Stimulated activated naive CD4-positive, alpha-beta T cell treated with Interleukin-2 at 50 U/mL for 16 hours (primary cell): ENCODE data around the gene DOC2B.
"Not testable (repeated sequence)": the region's sequence is repeated elsewhere in the genome, so short reads cannot be mapped to it uniquely, and the experiment has no call there.

Experiments
- DNase-seq: peaks from one replicate; lab custom pipeline; 2025; lab: John Stamatoyannopoulos, UW

The DOC2B gene

DNA sequence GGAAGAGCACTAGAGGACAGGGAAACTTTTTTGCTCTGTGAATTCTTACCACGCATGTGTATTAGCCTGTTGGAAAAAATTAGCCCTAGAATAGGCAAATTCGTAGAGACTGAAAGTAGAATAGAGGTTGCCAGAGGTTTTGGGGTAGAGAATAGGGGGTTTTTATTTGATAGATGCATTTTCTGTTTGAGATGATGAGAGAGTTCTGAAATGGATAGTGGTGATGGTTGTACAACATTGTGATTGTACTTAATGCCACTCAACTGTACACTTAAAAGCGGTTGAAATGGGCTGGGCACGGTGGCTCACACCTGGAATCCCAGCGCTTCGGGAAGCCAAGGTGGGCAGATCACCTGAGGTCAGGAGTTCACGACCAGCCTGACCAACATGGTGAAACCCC, 8.0 kb upstream of the DOC2B start:
- no peak for DNase-seq

DNA sequence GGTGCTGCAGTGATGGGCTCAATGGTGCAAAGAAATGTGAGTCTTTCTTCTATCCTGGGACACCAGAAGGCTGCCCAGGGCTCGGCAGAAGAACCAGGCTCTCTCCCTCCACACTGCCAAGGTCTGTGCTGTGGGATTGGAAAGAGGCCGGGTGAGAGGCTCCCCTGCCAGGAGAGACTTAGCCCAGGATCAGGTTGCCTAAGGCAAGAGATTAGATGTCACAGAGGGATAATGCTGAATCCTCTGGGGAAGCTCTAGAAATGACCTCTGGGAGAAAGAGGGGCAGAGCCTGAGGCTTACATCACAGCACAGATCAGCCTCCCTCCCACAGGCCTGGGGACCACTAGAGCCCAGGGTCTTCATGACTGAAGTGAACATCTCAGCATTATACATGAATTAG, 5.7 kb upstream of the DOC2B start:
- no peak for DNase-seq

DNA sequence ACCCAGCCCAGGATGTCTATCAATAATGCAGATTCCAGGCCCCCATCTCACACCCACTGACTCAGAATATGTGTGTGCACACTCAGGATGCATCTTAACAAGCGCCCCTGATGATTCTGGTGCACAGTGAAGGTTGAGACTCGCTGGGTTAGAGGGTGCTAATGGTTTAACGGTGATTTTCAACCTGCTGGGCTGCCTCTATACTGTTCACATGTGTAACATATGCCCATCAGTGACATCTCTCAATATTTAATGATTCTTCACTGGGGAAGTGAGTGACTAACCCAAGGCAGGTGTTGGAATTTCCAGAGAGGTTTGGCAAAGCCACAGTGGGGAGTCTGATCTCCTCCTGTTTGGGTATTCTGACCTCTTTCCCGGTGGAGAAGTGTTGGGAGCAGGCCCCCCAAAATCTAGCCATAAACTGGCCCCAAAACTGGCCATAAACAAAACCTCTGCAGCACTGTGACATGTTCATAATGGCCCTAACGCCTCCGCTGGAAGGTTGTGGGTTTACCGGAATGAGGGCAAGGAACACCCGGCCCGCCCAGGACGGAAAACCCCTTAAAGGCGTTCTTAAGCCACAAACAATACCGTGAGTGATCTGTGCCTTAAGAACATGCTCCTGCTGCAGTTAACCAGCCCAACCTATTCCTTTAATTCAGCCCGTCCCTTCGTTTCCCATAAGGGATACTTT, 4.1 kb upstream of the DOC2B start:
- DNase-seq = peak; percentile 60

DNA sequence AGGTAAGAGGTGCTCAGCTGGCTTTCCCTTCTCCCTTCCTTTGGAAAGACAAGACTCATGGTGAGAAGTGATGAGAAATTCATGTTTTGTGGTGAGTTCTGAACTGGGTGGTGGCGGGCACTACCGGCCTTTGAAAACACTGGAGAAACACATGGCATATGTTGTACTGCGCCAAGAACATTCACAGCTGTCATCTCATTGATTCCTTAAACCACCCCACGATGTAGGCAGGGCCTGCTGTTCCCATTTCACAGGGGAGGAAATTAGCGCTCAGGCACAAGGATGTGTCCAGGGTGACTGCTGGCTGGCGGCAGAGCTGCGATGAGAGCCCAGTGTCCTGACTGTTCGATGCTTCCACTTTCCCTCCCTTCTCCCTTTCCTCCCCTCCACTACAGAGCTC, 1.6 kb upstream of the DOC2B start:
- DNase-seq = no peak

DNA sequence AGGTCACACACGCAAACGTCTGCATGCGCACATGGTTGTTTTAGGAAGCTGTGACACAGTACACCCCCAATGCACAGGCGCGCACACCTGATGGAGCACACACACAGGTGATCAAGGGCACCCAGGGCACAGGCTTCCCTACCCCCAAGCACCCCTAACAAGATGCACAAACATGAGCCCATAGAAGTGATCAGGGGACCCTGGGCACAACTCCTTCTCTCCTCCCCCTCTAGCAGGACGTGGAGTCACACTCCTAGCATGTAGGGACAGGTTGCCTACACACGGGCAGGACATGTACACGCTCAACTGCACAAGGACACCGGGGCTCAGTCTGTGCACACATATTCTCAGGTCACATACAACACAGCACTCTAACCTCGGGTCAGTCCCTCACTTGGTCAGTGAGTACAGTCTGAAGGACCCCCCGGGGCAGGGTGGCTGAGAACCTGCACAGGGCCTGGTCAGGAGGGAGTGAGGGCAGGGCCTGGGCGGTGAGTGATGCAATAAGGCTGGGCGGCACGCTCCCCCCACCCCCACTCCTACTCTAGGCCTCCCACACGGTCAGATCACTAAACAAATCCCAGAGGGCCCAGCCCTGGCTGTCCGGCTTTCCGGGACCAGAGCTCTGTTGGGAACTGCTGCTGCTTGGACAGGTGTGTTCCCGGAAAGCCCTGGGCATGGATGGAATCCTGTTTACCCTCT, 751 bp upstream of the DOC2B start:
- no peak for DNase-seq

DNA sequence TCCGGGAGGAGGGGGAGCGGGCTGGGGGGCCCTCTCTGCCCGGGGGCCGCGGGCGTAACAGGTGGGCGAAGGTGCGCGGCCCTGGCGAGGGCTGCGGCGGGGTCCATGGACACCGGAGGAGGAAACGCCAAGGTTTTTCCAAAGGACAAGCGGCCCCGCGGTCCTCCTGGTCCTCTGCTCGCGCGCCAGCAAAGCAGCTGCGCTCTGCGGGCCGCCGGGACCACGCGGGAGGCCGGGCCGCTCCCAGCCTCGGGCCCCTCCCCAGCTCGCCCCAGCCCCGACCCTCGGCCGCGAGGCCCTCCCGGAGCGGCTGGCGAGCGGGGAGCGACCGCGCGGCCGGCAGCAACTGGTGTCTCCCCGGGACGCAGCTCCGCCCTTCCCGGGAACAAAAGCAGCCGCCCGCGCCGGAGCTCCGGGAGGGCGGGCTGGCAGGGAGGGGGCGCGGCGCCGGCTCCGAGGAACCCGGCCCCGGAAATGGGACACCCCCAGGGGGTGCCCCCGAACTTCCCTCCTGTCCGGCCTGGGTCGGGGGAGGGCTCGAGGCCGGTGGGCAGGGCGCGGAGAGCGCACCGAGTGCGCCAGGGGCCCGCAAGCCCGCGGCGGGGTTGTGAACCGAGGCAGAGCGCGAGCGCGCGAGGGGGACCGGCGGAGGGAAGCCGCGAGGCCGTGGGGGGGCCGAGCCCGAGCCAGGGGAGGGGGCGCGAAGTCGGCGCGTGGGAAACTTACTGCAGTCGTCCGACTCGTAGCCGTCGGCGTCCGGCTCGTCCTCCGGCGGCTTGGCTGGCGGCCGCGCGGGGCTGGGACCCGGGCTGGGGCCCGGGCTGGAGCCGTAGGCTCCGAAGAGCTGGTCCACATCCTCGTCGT, 837 bp downstream of the DOC2B start:
- DNase-seq = no peak

DNA sequence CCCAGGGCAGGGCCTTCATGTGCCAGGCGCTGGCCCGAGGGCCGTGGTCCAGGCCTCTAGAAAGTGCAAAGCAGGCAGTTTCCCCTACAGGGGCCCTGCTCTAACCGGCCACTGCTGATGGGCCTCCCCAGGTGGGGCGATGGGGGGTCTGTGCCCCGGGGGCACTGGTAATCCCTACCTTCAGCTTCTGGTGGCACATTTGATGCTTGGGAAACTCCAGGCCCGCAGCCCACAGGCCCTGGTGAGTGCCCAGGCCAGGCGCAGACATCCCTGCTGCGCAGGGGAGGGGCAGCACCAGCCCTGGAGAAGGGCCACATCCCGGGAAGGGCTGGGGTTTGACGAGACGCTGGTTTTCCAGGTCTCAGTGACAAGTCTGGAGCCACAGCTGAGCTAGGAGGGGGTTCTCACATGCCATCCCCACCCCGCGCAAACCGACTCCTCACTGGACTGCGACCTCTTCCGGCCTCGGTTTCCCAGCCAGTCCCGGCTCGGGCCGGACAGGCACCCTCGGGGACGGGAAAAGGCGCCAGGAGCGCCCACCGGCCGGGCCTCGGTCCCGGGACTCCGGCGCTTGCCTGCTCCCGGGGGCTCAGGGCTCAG, 1.6 kb downstream of the DOC2B start:
- DNase-seq = no peak

DNA sequence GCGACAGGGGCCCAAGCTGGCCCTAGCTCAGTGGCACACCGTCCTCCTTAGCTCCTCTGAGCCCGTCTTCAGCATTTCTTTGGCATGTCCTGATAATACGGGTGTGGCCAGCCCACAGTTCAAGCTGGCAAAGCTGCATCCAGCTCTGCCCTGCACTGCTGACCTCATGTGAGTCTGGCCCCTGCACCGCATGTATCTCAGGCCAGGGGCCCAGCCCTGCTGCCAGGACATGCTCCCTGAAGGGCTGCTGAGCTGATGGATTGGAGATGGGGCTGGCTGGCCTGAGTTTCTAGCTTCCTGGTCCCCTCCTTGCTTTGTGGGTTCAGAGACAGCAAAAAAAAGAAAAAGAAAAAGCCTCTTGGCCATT, 2.4 kb downstream of the DOC2B start:
- DNase-seq = no peak

DNA sequence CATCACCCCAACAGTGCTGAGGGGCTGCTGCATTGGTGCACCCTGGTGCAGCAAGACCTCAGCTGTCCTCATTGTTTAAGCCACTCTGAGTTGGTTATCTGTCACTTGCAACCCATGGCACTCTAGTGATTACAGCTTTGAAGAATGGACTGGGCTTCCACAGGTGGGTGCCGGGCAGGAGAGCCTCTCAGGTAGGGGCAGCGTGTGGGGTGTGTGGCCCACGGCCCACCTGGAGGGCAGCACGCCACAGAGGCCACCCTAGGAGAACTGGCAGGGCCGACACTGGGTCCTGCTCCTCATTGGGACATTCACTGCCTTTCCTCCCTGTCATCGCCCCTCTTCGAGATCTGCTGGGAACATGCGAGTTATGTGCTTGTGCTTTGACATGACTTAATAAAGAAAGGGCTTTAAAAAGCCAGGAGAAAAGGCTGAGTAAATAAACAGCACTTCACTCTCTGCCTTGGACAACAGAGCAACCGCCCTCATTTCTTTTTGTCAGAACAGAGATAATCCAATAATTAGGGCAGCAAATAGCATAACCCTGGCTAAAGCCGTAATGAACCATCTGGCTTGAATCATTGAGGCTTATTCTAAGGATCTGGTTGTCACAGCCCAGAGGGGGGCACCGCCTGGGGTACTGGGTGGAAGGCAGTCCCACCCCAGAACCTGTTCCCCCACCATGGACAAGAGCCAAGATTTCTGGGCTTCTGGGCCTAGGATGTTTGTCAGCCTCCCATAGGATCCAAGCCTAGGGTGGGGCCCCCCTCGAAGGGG, 3.0 kb downstream of the DOC2B start:
- no peak for DNase-seq

DNA sequence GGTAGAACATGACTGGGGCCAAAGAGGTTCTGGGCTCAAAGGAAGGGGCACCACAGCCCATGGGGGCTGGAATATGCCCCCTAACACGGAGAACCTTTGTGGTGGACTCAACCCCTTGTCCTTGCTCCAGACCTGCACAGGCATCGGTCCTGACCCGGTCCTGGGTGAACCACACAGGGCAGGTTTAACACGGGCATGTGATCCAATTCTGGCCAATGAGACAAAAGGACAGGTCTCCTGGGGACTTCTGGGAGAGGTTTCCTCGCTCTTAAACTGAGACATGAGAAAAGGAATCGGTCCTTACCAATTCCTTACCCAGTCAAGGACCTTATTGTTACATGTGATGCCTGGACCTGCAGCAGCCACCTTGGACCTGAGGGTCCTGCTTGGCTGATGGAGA, 3.7 kb downstream of the DOC2B start:
- DNase-seq = no peak

DNA sequence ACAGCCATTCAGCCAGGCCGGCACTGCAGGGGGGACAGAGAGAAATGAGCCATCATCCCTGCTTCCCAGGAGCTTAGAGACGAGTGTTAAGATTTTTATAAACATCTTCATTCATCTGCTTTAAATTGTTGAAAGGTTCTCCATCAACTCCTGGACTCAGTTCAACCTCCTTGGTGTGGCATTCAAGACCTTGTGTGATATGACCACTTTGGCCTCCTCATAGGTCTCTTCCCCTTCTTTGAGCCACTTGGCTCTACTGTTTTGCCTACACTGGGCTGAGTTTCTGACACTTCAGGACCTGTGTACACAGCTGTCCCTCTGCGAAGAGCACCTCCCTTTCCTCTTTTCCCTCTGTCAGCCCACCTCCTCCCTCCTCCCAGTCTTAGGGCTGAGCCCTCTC, 4.3 kb downstream of the DOC2B start:
- DNase-seq = no peak

DNA sequence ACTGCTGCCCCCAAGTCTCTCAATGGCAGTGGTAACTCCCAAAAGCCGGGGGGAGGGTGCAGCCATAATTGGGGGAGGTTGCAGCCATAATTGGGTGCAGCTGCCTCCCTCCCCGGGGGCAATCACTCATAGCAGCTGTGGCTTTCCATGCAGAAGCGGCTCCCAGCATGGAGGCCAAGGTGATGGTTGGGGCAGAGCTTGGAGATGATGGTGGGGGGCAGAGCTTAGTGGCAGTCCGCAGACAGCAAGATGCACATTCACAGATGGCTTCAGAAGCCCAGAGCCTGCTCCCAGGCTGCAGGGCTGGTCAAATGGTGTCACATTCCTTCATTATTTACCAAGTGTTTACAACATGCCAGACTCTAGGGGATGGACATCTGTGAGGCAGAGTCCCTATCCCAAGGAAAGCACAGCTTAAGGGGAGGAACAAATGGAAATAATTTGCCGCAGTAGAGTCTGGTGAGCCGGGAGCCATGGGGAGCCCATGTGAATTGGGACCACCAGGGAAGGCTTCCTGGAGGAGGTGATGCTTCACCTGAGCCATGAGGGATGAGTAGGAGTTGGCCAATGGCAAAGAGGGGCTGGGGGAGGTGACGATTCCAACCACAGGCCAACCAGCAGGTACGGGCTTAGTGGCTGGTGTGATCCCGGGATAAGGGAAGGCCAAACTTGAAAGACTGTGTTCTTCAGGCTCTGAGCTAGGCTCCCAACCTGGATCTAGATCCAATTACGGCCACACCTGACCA, 8.1 kb downstream of the DOC2B start:
- DNase-seq = no peak

DNA sequence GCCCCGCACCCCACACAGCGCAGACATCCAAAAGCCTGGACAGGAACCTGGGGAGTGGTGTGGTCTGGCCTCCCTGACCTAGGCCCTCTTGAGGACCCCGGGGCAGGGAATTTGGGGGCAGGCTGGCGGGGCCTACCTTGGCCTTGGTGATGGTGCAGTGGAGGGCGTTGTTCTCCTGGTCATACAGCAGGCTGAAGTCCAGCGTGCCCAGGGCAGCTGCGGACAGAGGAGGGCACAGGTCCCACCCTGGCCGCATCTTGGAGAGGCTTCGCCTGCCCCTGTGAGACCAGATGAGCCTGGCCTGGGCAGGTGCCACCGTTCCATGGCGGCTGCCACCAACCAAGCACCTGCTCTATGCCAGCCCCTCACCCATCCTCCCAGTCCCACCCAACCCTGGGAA, 9.0 kb downstream of the DOC2B start:
- no peak for DNase-seq

DNA sequence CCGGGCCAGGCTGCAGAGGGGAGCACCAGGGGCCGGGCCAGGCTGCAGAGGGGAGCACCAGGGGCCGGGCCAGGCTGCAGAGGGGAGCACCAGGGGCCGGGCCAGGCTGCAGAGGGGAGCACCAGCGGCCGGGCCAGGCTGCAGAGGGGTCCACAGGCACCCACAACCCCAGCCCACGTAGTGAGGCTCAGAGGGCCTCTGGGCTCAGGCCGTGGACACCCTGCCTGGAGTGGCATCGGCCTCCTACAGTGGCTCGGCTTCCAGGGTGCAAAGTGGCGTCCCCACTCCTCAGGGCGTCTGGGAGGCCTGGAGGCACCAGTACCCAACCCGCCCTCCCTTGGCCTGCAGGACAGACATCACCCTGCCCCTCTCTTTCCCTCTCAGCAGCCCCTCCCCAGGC, 9.6 kb downstream of the DOC2B start:
- DNase-seq = no peak

DNA sequence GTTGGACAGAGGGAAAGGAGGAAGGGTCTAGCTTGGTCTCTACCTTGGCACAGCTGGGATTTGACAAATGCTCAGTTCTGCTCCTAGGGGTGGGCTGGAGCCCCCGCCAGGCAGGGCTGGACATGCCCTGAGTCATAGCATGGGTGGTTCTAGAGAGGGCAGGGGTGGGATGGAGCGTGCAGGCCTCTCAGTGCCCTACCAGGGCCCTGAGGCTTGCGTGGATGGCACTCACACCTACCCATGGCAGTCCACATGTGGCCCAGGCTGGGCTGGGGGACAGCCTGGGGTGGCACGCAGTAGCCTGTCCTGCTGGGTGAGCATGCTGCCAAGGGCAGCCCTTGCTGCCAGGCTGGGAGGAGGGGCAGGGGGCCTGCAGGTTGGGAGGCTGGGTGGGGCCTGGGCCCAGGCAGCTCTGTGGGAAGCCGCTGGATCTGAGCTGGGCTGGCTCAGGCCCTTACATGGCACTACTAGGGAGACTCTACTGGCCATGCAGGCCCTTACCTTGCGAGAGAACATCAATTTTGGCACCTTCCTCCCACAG, 11.2 kb downstream of the DOC2B start:
- no peak for DNase-seq

DNA sequence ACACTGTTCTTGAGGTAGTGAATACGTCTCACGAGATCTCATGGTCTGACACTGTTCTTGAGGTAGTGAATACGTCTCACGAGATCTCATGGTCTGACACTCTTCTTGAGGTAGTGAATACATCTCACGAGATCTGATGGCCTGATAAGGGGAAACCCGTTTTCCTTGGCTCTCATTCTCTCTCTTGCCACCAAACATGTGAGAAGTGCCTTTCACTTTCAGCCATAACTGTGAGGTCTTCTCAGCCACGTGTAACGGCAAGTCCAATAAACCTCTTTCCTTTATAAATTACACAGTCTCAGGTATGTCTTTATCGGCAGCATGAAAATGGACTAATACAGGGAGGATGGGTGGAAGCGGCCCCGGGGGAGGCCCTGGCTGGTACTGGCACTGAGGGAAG, 12.8 kb downstream of the DOC2B start:
- not testable (repeated sequence) for DNase-seq

DNA sequence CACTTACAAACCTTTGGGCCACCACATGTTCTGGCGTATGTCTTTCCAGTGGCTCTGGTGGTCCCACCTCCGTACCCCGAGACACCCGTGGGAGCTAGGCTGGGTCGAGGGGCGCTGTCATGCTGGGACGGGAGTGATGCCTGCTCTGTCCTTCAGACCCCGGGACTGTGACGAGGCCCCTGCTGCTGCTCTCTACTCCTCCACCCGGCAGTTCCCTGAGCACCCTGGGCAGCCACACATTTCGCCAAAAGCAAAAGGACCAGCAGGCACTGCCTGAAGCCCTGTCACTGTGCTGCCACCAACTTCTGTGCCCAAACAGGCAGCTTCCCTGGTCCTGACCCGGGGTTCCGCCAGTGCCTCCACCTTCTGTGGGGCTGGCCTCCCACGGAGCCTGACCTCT, 15.5 kb downstream of the DOC2B start:
- no peak for DNase-seq

DNA sequence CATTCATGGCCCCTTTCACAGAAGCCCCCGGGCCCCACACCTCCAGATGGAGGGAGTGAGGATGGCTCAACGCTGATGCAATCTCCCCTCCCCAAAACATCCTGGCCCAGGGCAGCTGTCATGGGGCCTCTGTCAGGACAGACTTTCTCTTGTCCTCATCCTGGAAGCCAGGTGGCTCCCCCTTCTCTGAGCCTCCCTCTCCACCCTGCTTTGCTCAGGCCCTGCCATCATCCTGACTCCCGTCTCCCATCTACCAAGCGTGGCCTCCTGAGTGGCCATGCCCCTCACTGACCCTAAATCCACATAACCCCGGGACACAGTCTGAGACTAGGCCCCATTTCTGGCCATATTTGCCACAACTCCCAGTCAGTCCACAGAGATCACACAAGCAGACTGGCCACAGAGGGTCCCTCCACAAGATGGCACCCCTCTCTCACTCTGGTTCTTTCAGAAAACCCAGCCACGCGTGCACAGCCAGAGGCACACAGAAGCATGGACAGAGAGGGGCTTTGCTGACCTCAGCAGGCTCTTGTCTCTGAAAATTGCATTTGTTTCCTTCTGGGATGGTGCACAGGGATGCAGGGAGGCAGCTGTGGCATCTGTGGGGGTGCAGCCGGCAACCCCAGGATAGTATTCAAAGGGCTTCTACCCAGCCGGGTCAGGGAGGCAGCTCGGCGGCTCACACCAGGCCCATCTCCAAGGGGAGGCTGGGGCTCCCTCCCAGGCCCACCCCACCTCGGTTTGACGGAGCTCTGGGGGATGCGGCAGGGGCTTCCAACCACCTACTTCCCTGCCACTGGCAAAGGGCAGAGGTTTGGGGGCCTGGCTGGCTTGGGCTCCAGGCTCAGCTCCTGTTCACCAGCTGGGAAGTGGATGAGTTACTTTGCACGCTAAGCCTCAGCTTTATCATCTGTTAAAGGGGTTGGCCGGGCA, 16.9 kb downstream of the DOC2B start:
- no peak for DNase-seq

DNA sequence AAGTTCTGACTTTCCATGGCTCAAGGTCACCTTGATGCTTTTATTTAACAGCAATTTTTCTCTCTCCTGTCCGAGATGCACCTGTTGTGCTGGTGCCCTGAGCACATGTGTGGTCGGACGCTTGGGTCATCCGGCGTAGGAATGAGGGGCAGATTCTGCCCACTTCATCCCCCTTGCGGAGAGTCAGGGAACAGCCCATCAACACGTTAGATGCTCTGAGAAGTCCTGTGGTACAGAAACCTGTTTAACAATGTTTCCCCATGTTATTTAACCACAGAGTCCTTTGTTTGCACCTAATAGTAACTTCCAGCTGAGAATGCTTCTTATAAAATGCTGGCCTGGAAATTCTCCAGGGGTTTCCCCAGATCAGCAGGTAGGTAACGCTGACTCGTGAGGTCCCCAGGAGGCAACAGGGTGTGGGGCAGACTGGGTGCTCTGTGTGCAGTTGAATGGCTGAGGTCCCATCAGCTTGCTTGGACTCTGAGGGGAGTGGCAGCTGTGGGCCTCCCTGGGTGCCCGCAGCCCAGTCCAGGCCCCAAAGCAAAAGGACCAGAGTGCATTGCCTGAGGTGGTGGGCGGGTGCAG, 17.8 kb downstream of the DOC2B start:
- DNase-seq = no peak
